ENCODE results near the gene SYNM.

- TF ChIP-seq, protein P1, sequence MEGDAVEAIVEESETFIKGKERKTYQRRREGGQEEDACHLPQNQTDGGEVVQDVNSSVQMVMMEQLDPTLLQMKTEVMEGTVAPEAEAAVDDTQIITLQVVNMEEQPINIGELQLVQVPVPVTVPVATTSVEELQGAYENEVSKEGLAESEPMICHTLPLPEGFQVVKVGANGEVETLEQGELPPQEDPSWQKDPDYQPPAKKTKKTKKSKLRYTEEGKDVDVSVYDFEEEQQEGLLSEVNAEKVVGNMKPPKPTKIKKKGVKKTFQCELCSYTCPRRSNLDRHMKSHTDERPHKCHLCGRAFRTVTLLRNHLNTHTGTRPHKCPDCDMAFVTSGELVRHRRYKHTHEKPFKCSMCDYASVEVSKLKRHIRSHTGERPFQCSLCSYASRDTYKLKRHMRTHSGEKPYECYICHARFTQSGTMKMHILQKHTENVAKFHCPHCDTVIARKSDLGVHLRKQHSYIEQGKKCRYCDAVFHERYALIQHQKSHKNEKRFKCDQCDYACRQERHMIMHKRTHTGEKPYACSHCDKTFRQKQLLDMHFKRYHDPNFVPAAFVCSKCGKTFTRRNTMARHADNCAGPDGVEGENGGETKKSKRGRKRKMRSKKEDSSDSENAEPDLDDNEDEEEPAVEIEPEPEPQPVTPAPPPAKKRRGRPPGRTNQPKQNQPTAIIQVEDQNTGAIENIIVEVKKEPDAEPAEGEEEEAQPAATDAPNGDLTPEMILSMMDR (conservative IDR thresholded peaks at IDR 0.05; ENCODE audit: low read depth in 2 of 2) = no peak
- TF ChIP-seq EZH2 (IDR thresholded peaks at IDR 0.05; ENCODE audit: low read depth, unreplicated experiment) (no peak), POLR2AphosphoS5 (IDR thresholded peaks at IDR 0.05; ENCODE audit: low read depth) (no peak), EZH2phosphoT487 (IDR thresholded peaks at IDR 0.05; ENCODE audit: unreplicated experiment) (no peak), REST (IDR thresholded peaks at IDR 0.05; ENCODE audit: unreplicated experiment) (no peak), ZNF114 (CRISPR knock-in tag; IDR thresholded peaks at IDR 0.05) (no peak), NANOG (IDR thresholded peaks at IDR 0.05; ENCODE audit: borderline replicate concordance) (no peak), CREB1 (CRISPR knock-in tag; IDR thresholded peaks at IDR 0.05; ENCODE audit: low read depth) (no peak), ZNF331 (CRISPR knock-in tag; IDR thresholded peaks at IDR 0.05; ENCODE audit: low read depth) (no peak), JUNB (IDR thresholded peaks at IDR 0.05; ENCODE audit: unreplicated experiment) (no peak)
- TF ChIP-seq, protein P2, sequence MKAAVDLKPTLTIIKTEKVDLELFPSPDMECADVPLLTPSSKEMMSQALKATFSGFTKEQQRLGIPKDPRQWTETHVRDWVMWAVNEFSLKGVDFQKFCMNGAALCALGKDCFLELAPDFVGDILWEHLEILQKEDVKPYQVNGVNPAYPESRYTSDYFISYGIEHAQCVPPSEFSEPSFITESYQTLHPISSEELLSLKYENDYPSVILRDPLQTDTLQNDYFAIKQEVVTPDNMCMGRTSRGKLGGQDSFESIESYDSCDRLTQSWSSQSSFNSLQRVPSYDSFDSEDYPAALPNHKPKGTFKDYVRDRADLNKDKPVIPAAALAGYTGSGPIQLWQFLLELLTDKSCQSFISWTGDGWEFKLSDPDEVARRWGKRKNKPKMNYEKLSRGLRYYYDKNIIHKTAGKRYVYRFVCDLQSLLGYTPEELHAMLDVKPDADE (IDR thresholded peaks at IDR 0.05) = no peak
Measured at GRCh38 chr15:99124641-99125040, 19.8 kb downstream of the SYNM start.
